22Rv1 (cell line): Measurements from ENCODE around the gene PDIA5.

ENCODE experiments used
- CTCF ChIP-seq: fragments of 450-650 bp; IDR thresholded peaks from 2 replicates; pipeline ENCODE4 v1.5.1; 2017; ENCODE audit warnings: mild to moderate bottlenecking
- ZFX ChIP-seq: fragments of 450-650 bp; IDR thresholded peaks from 2 replicates; pipeline ENCODE4 v1.6.1; 2017; ENCODE audit warnings: antibody characterized with exemption, borderline replicate concordance

DNA sequence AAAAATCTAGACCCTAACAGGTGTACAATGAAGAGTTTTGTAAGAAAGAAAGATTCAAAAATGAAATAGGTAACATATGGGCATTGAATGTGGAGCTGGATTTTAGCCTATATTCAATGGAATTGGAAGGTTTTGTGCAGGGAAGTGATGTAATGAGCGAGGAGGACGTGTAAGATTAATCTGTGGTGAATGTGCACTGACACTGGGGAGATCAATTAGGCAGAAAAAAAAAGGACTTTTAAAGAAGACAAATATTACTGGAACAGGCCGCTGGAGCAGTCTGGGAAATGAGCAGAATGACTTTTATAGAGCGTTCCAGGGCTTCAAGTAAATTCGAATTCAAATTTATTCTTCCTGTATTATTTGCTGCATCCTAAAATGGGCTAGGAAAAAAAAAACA, 55.2 kb downstream of the PDIA5 start:
- TF ChIP-seq CTCF (no peak), ZFX (no peak)
